ENCODE results near the gene CNTN6. TPM values are rescaled to one million over a fixed set of nuclear protein-coding genes. Genes with fewer than 3 reads are reported as not detected.

The CNTN6 gene
- polyA plus RNA-seq, 1 donor (not counting 4 experiments of a cell fraction or from before 2014, with no cell fraction given) = not detected

DNA sequence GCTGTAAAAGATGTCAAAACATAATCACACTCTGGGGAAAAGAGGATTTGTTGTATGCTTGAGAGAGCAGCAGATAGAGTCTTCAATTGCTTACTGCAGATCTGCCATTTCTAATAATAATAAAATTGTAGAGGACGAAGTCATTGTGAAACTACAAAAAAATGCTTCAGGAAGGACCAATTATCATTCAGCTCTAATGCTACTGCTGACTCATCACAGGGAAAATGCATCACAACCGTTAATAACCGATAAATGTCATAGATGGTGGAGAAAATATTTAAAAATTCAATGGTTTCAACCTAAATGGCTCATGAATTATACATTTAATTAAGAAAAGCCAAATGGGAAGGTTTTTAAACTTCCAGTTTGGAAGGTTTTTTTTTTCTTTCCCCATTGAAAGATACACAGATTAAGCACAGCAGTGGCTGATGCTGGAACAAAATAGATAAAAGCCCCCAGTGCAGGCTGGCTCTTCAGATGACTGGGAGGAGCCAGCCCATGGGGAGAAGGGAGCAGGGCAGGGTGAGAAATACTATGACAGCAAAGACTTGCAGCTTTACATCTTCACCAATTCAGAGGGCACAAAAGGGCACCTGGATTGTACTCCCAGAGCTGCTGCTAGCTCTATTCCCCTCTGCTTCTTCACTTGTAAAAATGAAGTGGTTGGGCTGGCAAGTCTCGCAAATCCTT, 196.1 kb downstream of the CNTN6 start:
- Histone ChIP-seq H3K9me1 (ENCODE audit: control insufficient read depth, extremely low read depth, insufficient read depth, low read length) (no peaks in the 10 kb centered on the region), H3K4me1 (ENCODE audit: control insufficient read depth, extremely low read depth, insufficient read depth, low read length) (no peaks in the 10 kb centered on the region), H3K27me3 (ENCODE audit: control insufficient read depth, extremely low read depth, insufficient read depth, low read length) (no peaks in the 10 kb centered on the region), H3K4me2 (ENCODE audit: control insufficient read depth, extremely low read depth, insufficient read depth, low read depth, low read length) (no peak overlapping the region), H3K79me2 (ENCODE audit: control insufficient read depth, insufficient read depth, low read length) (no peaks in the 10 kb centered on the region), H4K20me1 (ENCODE audit: control insufficient read depth, extremely low read depth, insufficient read depth, low read length) (no peaks in the 10 kb centered on the region), H3K9me3 (ENCODE audit: control insufficient read depth, low read depth, low read length) (no peaks in the 10 kb centered on the region), H2AFZ (ENCODE audit: control insufficient read depth, low read length) (no peak overlapping the region), H3K9ac (ENCODE audit: control insufficient read depth, extremely low read depth, insufficient read depth, low read length) (no peak overlapping the region), H3K4me3 (ENCODE audit: control insufficient read depth in 2 of 3, extremely low read depth in 1 of 3, insufficient read depth in 2 of 3, low read depth in 1 of 3, low read length in 3 of 3) (no peak overlapping the region), H3K27ac (ENCODE audit: control insufficient read depth, insufficient read depth, low read length) (no peak overlapping the region), H3K36me3 (ENCODE audit: control insufficient read depth in 2 of 2, extremely low read depth in 1 of 2, insufficient read depth in 2 of 2, low read length in 2 of 2) (no peaks in the 10 kb centered on the region)
- dilution Hi-C loops (cut with MboI; ENCODE audit: extremely low pct_ligation_motif_present, low sequenced_read_pairs) = no loop called here
- TF ChIP-seq EZH2 (IDR thresholded peaks at IDR 0.05; ENCODE audit: low read length) = no peak
- TF ChIP-seq, protein P1, sequence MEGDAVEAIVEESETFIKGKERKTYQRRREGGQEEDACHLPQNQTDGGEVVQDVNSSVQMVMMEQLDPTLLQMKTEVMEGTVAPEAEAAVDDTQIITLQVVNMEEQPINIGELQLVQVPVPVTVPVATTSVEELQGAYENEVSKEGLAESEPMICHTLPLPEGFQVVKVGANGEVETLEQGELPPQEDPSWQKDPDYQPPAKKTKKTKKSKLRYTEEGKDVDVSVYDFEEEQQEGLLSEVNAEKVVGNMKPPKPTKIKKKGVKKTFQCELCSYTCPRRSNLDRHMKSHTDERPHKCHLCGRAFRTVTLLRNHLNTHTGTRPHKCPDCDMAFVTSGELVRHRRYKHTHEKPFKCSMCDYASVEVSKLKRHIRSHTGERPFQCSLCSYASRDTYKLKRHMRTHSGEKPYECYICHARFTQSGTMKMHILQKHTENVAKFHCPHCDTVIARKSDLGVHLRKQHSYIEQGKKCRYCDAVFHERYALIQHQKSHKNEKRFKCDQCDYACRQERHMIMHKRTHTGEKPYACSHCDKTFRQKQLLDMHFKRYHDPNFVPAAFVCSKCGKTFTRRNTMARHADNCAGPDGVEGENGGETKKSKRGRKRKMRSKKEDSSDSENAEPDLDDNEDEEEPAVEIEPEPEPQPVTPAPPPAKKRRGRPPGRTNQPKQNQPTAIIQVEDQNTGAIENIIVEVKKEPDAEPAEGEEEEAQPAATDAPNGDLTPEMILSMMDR (optimal IDR thresholded peaks at IDR 0.05 in 1 of 3, IDR thresholded peaks at IDR 0.05 in 1 of 3, conservative IDR thresholded peaks at IDR 0.05 in 1 of 3; ENCODE audit: extremely low read depth in 1 of 3, insufficient read depth in 2 of 3, low read length in 3 of 3) = no peak
- FAIRE-seq = no peak
- no peak for DNase-seq (ENCODE audit: low read depth, low spot score)

DNA sequence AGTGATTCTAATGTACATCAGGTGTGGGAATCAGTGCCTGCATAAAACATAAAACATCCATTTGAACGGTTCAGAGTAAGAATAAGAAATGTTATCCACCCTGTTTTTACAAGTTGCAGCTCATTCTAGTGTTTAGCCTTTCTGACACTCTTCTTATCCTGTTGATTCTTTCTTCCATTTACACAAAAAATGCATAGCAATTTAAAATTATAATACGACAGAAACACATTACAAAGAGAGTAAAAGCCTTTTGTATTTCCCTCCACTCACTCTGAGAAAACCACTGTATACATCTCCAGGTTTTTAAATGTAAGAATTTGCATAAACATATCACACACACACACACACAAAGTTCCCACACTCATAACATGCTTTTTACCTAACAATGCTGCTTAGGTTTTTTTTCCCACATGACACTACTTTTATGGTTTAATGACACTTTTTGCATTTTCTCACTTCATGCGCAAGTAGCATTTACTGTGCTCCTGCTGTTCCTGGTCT, 199.8 kb downstream of the CNTN6 start:
- Histone ChIP-seq H3K36me3 (ENCODE audit: control insufficient read depth in 2 of 2, extremely low read depth in 1 of 2, insufficient read depth in 2 of 2, low read length in 2 of 2) (no peaks in the 10 kb centered on the region), H3K79me2 (ENCODE audit: control insufficient read depth, insufficient read depth, low read length) (no peaks in the 10 kb centered on the region), H3K9ac (ENCODE audit: control insufficient read depth, extremely low read depth, insufficient read depth, low read length) (no peak overlapping the region), H2AFZ (ENCODE audit: control insufficient read depth, low read length) (no peak overlapping the region), H3K4me1 (ENCODE audit: control insufficient read depth, extremely low read depth, insufficient read depth, low read length) (no peaks in the 10 kb centered on the region), H3K9me3 (ENCODE audit: control insufficient read depth, low read depth, low read length) (no peaks in the 10 kb centered on the region), H3K4me3 (ENCODE audit: control insufficient read depth in 2 of 3, extremely low read depth in 1 of 3, insufficient read depth in 2 of 3, low read depth in 1 of 3, low read length in 3 of 3) (no peak overlapping the region), H3K9me1 (ENCODE audit: control insufficient read depth, extremely low read depth, insufficient read depth, low read length) (no peaks in the 10 kb centered on the region), H3K27me3 (ENCODE audit: control insufficient read depth, extremely low read depth, insufficient read depth, low read length) (no peaks in the 10 kb centered on the region), H4K20me1 (ENCODE audit: control insufficient read depth, extremely low read depth, insufficient read depth, low read length) (no peaks in the 10 kb centered on the region), H3K27ac (ENCODE audit: control insufficient read depth, insufficient read depth, low read length) (no peak overlapping the region), H3K4me2 (ENCODE audit: control insufficient read depth, extremely low read depth, insufficient read depth, low read depth, low read length) (no peak overlapping the region)
- dilution Hi-C loops (cut with MboI; ENCODE audit: extremely low pct_ligation_motif_present, low sequenced_read_pairs) = no loop called here
- DNase-seq (ENCODE audit: low read depth, low spot score) (no peak), FAIRE-seq (no peak)
- TF ChIP-seq, protein P1 (optimal IDR thresholded peaks at IDR 0.05 in 1 of 3, IDR thresholded peaks at IDR 0.05 in 1 of 3, conservative IDR thresholded peaks at IDR 0.05 in 1 of 3; ENCODE audit: extremely low read depth in 1 of 3, insufficient read depth in 2 of 3, low read length in 3 of 3) = no peak
- no peak for TF ChIP-seq EZH2 (IDR thresholded peaks at IDR 0.05; ENCODE audit: low read length)

Measured in keratinocyte (primary cell).